Duodenal mucosa (tissue), 2 donors: ENCODE data around the gene USP12.

Source experiments
- H3K27ac ChIP-seq: one replicate; pipeline ENCODE4 v1.7.0; 2013; ENCODE audit warnings: low read depth, low read length
- H3K27me3 ChIP-seq, 2 donors: one replicate each; pipeline ENCODE4 v1.7.0; 2013; ENCODE audit warnings: low read length in 2 of 2, control low read depth in 1 of 2; ENCODE audit not compliant: insufficient read depth in 2 of 2, control insufficient read depth in 1 of 2
- H3K36me3 ChIP-seq, 2 donors: one replicate each; pipeline ENCODE4 v1.7.0; 2013; ENCODE audit warnings: low read length in 2 of 2, control low read depth in 1 of 2; ENCODE audit not compliant: insufficient read depth in 2 of 2, control insufficient read depth in 1 of 2
- H3K4me1 ChIP-seq, 2 donors: one replicate each; pipeline ENCODE4 v1.7.0; 2013; ENCODE audit warnings: low read length in 2 of 2, control low read depth in 1 of 2; ENCODE audit not compliant: insufficient read depth in 2 of 2, control insufficient read depth in 1 of 2
- H3K4me3 ChIP-seq, 2 donors: one replicate each; pipeline ENCODE4 v1.7.0; 2013; ENCODE audit warnings: low read length in 2 of 2, low read depth in 1 of 2
- H3K9ac ChIP-seq, 2 donors: one replicate each; pipeline ENCODE4 v1.7.0; 2013; ENCODE audit warnings: low read length in 2 of 2, low read depth in 1 of 2
- H3K9me3 ChIP-seq, 2 donors: one replicate each; pipeline ENCODE4 v1.7.0; 2013; ENCODE audit warnings: low read length in 2 of 2, control low read depth in 1 of 2; ENCODE audit not compliant: control insufficient read depth in 1 of 2

Gene USP12

GRCh38 chr13:27065582-27065981 lies 106.0 kb downstream of the USP12 start:
- H3K4me1 ChIP-seq = no peaks in the 10 kb centered on the region

GRCh38 chr13:27064252-27064995 lies 107.2 kb downstream of the USP12 start:
- peaks cover 0 to 6% of the 10 kb centered on the region in 2 donors for H3K9me3 ChIP-seq
- no peak overlapping the region for H3K9ac ChIP-seq
- no peak overlapping the region for H3K27ac ChIP-seq
- no peak overlapping the region for H3K4me3 ChIP-seq
- H3K27me3 ChIP-seq = no peaks in the 10 kb centered on the region
- peaks cover 2 to 9% of the 10 kb centered on the region in 2 donors for H3K36me3 ChIP-seq
- H3K4me1 ChIP-seq = no peaks in the 10 kb centered on the region

More at GRCh38 chr13:27065582-27065981, 106.0 kb downstream of the USP12 start:
- Histone ChIP-seq H3K9me3 (peaks cover 0 to 6% of the 10 kb centered on the region in 2 donors), H3K9ac (no peak overlapping the region), H3K27me3 (no peaks in the 10 kb centered on the region), H3K4me3 (no peak overlapping the region), H3K27ac (no peak overlapping the region), H3K36me3 (peaks cover 5 to 12% of the 10 kb centered on the region in 2 donors)

- no peak overlapping the region for H3K4me3 ChIP-seq
- no peaks in the 10 kb centered on the region for H3K4me1 ChIP-seq
- no peaks in the 10 kb centered on the region for H3K9me3 ChIP-seq
- no peaks in the 10 kb centered on the region for H3K36me3 ChIP-seq
- no peak overlapping the region for H3K27ac ChIP-seq
- no peak overlapping the region for H3K9ac ChIP-seq
- H3K27me3 ChIP-seq = no peaks in the 10 kb centered on the region
These were observed 113.8 kb downstream of the USP12 start for GRCh38 chr13:27057817-27058216.

DNA sequence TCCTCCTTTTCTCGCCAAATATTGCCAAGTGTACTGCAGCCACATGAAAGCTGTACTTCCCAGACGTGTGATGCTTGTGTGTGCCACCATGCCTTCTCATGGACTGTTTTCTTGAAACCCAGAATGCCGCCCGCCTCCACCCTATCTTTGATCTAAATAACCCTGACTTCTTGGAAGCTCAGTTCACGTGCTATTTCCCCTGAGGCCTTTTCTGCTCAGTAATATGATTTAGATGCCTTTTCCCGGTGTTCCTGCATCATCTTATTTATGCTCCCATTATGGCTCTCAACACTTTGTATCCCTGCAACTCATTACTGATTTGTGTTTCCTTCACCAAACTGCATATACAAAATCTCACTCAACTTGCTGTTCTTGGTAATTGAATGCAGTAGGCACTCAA lies 116.1 kb downstream of the USP12 start:
- Histone ChIP-seq H3K9me3 (peaks cover 0 to 2% of the 10 kb centered on the region in 2 donors), H3K4me1 (no peaks in the 10 kb centered on the region), H3K27me3 (no peaks in the 10 kb centered on the region), H3K9ac (no peak overlapping the region), H3K36me3 (no peaks in the 10 kb centered on the region), H3K4me3 (no peak overlapping the region), H3K27ac (no peak overlapping the region)

DNA sequence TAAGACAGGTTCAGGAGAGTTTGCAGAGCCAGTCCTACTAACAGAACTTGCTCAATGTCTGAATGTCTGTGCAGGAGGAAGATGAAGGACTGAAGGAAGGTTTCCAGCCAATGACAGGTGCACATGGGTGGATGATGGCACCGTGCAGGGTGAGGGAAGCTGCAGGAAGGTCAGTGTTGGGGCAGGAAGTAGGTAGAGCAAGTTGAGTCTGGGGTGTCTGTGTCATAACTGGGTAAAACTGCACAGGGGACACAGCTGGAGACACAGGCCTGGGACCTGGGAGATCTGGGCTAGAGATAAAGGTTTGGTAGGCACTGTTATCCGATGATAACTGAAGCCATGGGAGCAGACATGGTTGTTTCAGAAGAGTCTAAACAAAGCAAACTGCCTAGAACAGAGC lies 116.9 kb downstream of the USP12 start:
- Histone ChIP-seq H3K36me3 (no peaks in the 10 kb centered on the region), H3K9me3 (peaks cover 0 to 4% of the 10 kb centered on the region in 2 donors), H3K27me3 (no peaks in the 10 kb centered on the region), H3K4me3 (no peak overlapping the region), H3K9ac (no peak overlapping the region), H3K27ac (no peak overlapping the region), H3K4me1 (no peaks in the 10 kb centered on the region)

GRCh38 chr13:27053902-27054595 lies 117.6 kb downstream of the USP12 start:
- no peaks in the 10 kb centered on the region for H3K36me3 ChIP-seq
- H3K9ac ChIP-seq = no peak overlapping the region
- H3K4me3 ChIP-seq = no peak overlapping the region
- H3K27me3 ChIP-seq = no peaks in the 10 kb centered on the region
- H3K4me1 ChIP-seq = no peaks in the 10 kb centered on the region
- H3K9me3 ChIP-seq = peaks cover 0 to 4% of the 10 kb centered on the region in 2 donors
- no peak overlapping the region for H3K27ac ChIP-seq

GRCh38 chr13:27053210-27053884 lies 118.3 kb downstream of the USP12 start:
- H3K4me1 ChIP-seq = no peaks in the 10 kb centered on the region

GRCh38 chr13:27052551-27053208 lies 118.9 kb downstream of the USP12 start:
- Histone ChIP-seq H3K27ac (no peak overlapping the region), H3K9me3 (peaks cover 0 to 4% of the 10 kb centered on the region in 2 donors), H3K9ac (no peak overlapping the region), H3K36me3 (no peaks in the 10 kb centered on the region), H3K4me1 (no peaks in the 10 kb centered on the region), H3K27me3 (no peaks in the 10 kb centered on the region), H3K4me3 (no peak overlapping the region)

More at GRCh38 chr13:27053210-27053884, 118.3 kb downstream of the USP12 start:
- Histone ChIP-seq H3K36me3 (no peaks in the 10 kb centered on the region), H3K4me3 (no peak overlapping the region), H3K27ac (no peak overlapping the region), H3K27me3 (no peaks in the 10 kb centered on the region), H3K9me3 (peaks cover 0 to 4% of the 10 kb centered on the region in 2 donors), H3K9ac (no peak overlapping the region)

DNA sequence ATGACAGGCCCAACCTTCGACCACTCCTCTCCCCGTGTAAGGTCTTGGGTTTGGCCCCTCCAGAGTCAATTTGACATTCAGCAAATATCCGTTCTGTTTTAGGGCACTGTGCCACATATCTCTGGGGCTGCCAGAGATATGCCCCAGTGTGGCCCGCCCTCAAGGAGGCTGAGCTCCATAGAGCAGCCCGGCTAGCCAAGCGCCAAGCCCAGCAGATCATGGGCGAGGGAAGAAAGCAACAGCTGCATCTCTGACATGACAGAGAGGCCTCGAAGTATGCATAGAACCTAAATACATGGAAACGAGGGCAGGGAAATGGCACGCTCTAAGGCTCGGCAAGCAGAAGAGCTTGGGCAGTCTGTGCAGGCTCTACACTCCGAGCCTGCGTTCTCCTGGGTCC lies 124.5 kb downstream of the USP12 start:
- Histone ChIP-seq H3K4me1 (no peaks in the 10 kb centered on the region), H3K36me3 (no peaks in the 10 kb centered on the region), H3K27me3 (no peaks in the 10 kb centered on the region)

More for the DNA sequence above, 124.5 kb downstream of the USP12 start:
- H3K9me3 ChIP-seq = peaks cover 0 to 4% of the 10 kb centered on the region in 2 donors
- H3K9ac ChIP-seq = no peak overlapping the region
- H3K27ac ChIP-seq = no peak overlapping the region
- no peak overlapping the region for H3K4me3 ChIP-seq
